Medulla oblongata (tissue), 1 donor: ENCODE measurements around the gene CRIM1.
A peak's percentile ranks its signal among the peaks of the same experiment; 100 is the strongest.

Experiments
- DNase-seq: peaks from one replicate; pipeline ENCODE4 v3.0.0-alpha.2; 2015; ENCODE audit errors: extremely low spot score

Gene CRIM1

GRCh38 chr2:36453652-36454051, 98.1 kb downstream of the CRIM1 start:
- no peak for DNase-seq

- DNase-seq: no peak
These were observed 99.4 kb downstream of the CRIM1 start for GRCh38 chr2:36455011-36455410.

- peak; percentile 18 for DNase-seq
These were observed 100.2 kb downstream of the CRIM1 start for GRCh38 chr2:36455788-36456187.

- DNase-seq: peak; percentile 37
These were observed 100.9 kb downstream of the CRIM1 start for GRCh38 chr2:36456227-36457175.

GRCh38 chr2:36458106-36458505, 102.5 kb downstream of the CRIM1 start:
- no peak for DNase-seq

- peak; percentile 52 for DNase-seq
These were observed 104.2 kb downstream of the CRIM1 start for GRCh38 chr2:36459725-36460137.

- DNase-seq: no peak
These were observed 105.6 kb downstream of the CRIM1 start for GRCh38 chr2:36461039-36461681.

GRCh38 chr2:36462311-36462935, 106.8 kb downstream of the CRIM1 start:
- no peak for DNase-seq

- no peak for DNase-seq
These were observed 107.8 kb downstream of the CRIM1 start for GRCh38 chr2:36463365-36463764.

- DNase-seq: no peak
These were observed 108.6 kb downstream of the CRIM1 start for GRCh38 chr2:36464006-36464721.

- DNase-seq: no peak
These were observed 110.6 kb downstream of the CRIM1 start for GRCh38 chr2:36466135-36466534.

- no peak for DNase-seq
These were observed 113.0 kb downstream of the CRIM1 start for GRCh38 chr2:36468463-36469105.

- DNase-seq: no peak
These were observed 113.5 kb downstream of the CRIM1 start for GRCh38 chr2:36469106-36469477.

- DNase-seq: no peak
These were observed 114.1 kb downstream of the CRIM1 start for GRCh38 chr2:36469710-36470109.

- DNase-seq: no peak
These were observed 117.7 kb downstream of the CRIM1 start for GRCh38 chr2:36473230-36473629.

GRCh38 chr2:36476411-36476810, 120.8 kb downstream of the CRIM1 start:
- DNase-seq: no peak

- no peak for DNase-seq
These were observed 121.7 kb downstream of the CRIM1 start for GRCh38 chr2:36477315-36477714.

- no peak for DNase-seq
These were observed 122.2 kb downstream of the CRIM1 start for GRCh38 chr2:36477746-36478145.

GRCh38 chr2:36478332-36478738, 122.8 kb downstream of the CRIM1 start:
- DNase-seq: no peak

GRCh38 chr2:36478999-36479398, 123.4 kb downstream of the CRIM1 start:
- DNase-seq: no peak

GRCh38 chr2:36479406-36479805, 123.8 kb downstream of the CRIM1 start:
- DNase-seq: no peak
